ENCODE measurements around the gene KCNAB1. TPM values are rescaled to one million over a fixed set of nuclear protein-coding genes. Genes with fewer than 3 reads are reported as not detected.

KCNAB1 gene
- total and polyA plus RNA-seq, 2 donors (not counting 3 experiments of a cell fraction or from before 2014, with no cell fraction given), result 0.21 TPM; not detected in 1

DNA sequence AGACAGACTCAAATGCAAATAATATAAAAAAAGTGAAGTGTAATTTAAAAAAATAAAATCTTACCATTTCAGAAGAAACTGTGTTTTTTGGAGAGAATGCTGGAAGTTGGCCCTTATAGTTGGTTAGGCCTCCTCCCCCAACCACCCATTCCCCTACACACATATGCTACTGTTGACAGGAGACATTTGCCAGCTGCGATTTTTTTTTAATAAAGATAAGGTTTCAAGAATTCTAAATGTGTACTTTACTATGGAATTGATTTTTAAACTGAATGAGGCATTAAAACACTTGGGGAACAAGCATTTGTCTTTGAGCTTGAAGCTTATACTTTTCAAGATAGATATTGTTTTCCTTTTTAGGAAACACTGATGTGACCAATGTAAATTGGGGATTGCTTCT, 438.9 kb downstream of the KCNAB1 start:
- Histone ChIP-seq H3K9me3 (replicated peaks; ENCODE audit: control insufficient read depth, insufficient read depth, low read length) (no peaks in the 10 kb centered on the region), H3K27me3 (ENCODE audit: control insufficient read depth in 2 of 2, insufficient read depth in 2 of 2, low read length in 2 of 2) (peaks cover 4 to 5% of the 10 kb centered on the region in 2 experiments), H3K9me1 (replicated peaks; ENCODE audit: control insufficient read depth, extremely low read depth, insufficient read depth, low read length) (no peaks in the 10 kb centered on the region), H4K20me1 (replicated peaks; ENCODE audit: control insufficient read depth, extremely low read depth, insufficient read depth, low read length) (no peaks in the 10 kb centered on the region), H2AFZ (ENCODE audit: low read depth, low read length) (no peak overlapping the region), H3K27ac (ENCODE audit: insufficient read depth, low read depth, low read length) (no peak overlapping the region), H3K36me3 (ENCODE audit: control insufficient read depth in 2 of 2, extremely low read depth in 1 of 2, insufficient read depth in 2 of 2, low read length in 2 of 2) (no peaks in the 10 kb centered on the region), H3K4me2 (ENCODE audit: insufficient read depth, low read length) (no peak overlapping the region), H3K4me3 (replicated peaks in 1 of 3; ENCODE audit: insufficient read depth in 1 of 3, low read depth in 1 of 3, low read length in 3 of 3) (no peak overlapping the region), H3K4me1 (ENCODE audit: control insufficient read depth, extremely low read depth, insufficient read depth, low read length) (peaks cover 6% of the 10 kb centered on the region), H3K79me2 (ENCODE audit: control insufficient read depth, insufficient read depth, low read length) (peaks cover 6% of the 10 kb centered on the region), H3K9ac (replicated peaks; ENCODE audit: extremely low read depth, insufficient read depth, low read length) (no peak overlapping the region)
- dilution Hi-C loops (cut with MboI; ENCODE audit: extremely low pct_ligation_motif_present, low sequenced_read_pairs) (no loop called here), intact Hi-C loops (cut with micrococcal nuclease) (loop anchor here (5.0 kb wide), 1 partner anchor 58 kb away; no protein-coding TSS in a partner anchor)
- ChIA-PET CTCF (interaction anchor here (1.3 kb wide), 1 partner anchor 409 kb away, joined by 4 read pairs; no protein-coding TSS in a partner anchor), POLR2A (no interaction called here)
- FAIRE-seq, result no peak
- no peak for DNase-seq (ENCODE audit: low read depth, low spot score)
- BruUV-seq (replicated peaks), result no TSS peak
- TF ChIP-seq GATA2 (IDR thresholded peaks at IDR 0.05; ENCODE audit: insufficient read depth, insufficient read length, low read depth, low read length) (no peak), POLR2AphosphoS5 (IDR thresholded peaks at IDR 0.05; ENCODE audit: insufficient read depth, low read depth, low read length) (no peak), JUN (IDR thresholded peaks at IDR 0.05; ENCODE audit: borderline replicate concordance, insufficient read depth, insufficient read length, low read depth) (no peak), FOS (IDR thresholded peaks at IDR 0.05; ENCODE audit: borderline replicate concordance, insufficient read depth, low read length) (no peak), EZH2 (IDR thresholded peaks at IDR 0.05; ENCODE audit: borderline replicate concordance, low read depth, low read length, severe bottlenecking) (no peak), POLR2A (IDR thresholded peaks at IDR 0.05; ENCODE audit: low read depth, low read length) (no peak)
- TF ChIP-seq, protein P1, sequence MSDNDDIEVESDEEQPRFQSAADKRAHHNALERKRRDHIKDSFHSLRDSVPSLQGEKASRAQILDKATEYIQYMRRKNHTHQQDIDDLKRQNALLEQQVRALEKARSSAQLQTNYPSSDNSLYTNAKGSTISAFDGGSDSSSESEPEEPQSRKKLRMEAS (IDR thresholded peaks at IDR 0.05; ENCODE audit: insufficient read depth, insufficient read length), result no peak
- TF ChIP-seq, protein P2, sequence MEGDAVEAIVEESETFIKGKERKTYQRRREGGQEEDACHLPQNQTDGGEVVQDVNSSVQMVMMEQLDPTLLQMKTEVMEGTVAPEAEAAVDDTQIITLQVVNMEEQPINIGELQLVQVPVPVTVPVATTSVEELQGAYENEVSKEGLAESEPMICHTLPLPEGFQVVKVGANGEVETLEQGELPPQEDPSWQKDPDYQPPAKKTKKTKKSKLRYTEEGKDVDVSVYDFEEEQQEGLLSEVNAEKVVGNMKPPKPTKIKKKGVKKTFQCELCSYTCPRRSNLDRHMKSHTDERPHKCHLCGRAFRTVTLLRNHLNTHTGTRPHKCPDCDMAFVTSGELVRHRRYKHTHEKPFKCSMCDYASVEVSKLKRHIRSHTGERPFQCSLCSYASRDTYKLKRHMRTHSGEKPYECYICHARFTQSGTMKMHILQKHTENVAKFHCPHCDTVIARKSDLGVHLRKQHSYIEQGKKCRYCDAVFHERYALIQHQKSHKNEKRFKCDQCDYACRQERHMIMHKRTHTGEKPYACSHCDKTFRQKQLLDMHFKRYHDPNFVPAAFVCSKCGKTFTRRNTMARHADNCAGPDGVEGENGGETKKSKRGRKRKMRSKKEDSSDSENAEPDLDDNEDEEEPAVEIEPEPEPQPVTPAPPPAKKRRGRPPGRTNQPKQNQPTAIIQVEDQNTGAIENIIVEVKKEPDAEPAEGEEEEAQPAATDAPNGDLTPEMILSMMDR (IDR thresholded peaks at IDR 0.05; ENCODE audit: extremely low read depth in 1 of 2, insufficient read depth in 1 of 2, low read depth in 1 of 2, low read length in 2 of 2), result no peak

Data from endothelial cell of umbilical vein (primary cell).